Type B pancreatic cell (in vitro differentiated cells): Measurements from ENCODE around the gene TLE1. TPM values are rescaled to one million over a fixed set of nuclear protein-coding genes. Genes with fewer than 3 reads are reported as not detected.

Experiments
- DNase-seq: peaks from one replicate; pipeline ENCODE4 v3.0.0; 2021; ENCODE audit warnings: mixed read lengths; ENCODE audit not compliant: unreplicated experiment; ENCODE audit errors: extremely low spot score
- H3K27ac Mint-ChIP-seq: 2 replicates; pipeline ENCODE4 v1.8.0; 2021; ENCODE audit warnings: mild to moderate bottlenecking, mixed read lengths
- H3K27me3 Mint-ChIP-seq: 2 replicates; pipeline ENCODE4 v1.8.0; 2021; ENCODE audit warnings: mixed read lengths
- H3K36me3 Mint-ChIP-seq: 2 replicates; pipeline ENCODE4 v1.8.0; 2021; ENCODE audit warnings: mixed read lengths
- H3K4me1 Mint-ChIP-seq: one replicate; pipeline ENCODE4 v1.8.0; 2021; ENCODE audit warnings: mixed read lengths; ENCODE audit not compliant: unreplicated experiment
- H3K4me3 Mint-ChIP-seq: 2 replicates; pipeline ENCODE4 v1.8.0; 2021; ENCODE audit warnings: mild to moderate bottlenecking, mixed read lengths
- H3K9me3 Mint-ChIP-seq: 2 replicates; pipeline ENCODE4 v1.8.0; 2021; ENCODE audit warnings: mixed read lengths
- total RNA-seq: library from RNA; stranded (reverse); gene quantifications from 2 replicates; pipeline ENCODE4 v1.2.1, GENCODE V29; 2021; ENCODE audit warnings: low replicate concordance
- TF ChIP-seq, protein P1 (sequence below): fragments of 200-600 bp; sonication (generic); conservative IDR thresholded peaks from 2 replicates; pipeline ENCODE4 v1.5.0; 2021; ENCODE audit warnings: antibody characterized with exemption, mild to moderate bottlenecking

Gene TLE1
- total RNA-seq, 1 donor from 2014 or later, result 99.6 TPM

DNA sequence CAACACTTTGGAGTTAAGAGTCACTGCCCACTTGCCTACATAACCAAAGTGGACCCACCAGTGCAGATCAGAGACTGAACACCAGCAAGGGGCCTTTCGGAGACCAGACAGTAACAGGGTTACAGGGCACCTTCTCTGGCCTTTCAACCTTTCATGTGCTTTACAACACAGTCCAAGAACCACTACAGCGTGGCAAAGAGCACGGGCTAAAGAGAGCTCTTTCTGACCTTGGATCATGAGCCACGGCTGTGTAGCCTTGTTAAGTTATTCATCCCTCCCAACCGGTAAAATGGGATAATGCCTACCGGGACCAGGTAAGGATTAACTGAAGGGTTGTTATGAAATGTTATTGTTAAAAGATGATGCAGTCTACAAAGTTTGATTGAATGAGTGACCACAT is 75.0 kb downstream of the TLE1 start:
- H3K4me1 Mint-ChIP-seq, result peaks cover 30% of the 10 kb centered on the region
- no peak for DNase-seq
- no peaks in the 10 kb centered on the region for H3K27me3 Mint-ChIP-seq
- no peak overlapping the region for H3K27ac Mint-ChIP-seq
- TF ChIP-seq, protein P1, sequence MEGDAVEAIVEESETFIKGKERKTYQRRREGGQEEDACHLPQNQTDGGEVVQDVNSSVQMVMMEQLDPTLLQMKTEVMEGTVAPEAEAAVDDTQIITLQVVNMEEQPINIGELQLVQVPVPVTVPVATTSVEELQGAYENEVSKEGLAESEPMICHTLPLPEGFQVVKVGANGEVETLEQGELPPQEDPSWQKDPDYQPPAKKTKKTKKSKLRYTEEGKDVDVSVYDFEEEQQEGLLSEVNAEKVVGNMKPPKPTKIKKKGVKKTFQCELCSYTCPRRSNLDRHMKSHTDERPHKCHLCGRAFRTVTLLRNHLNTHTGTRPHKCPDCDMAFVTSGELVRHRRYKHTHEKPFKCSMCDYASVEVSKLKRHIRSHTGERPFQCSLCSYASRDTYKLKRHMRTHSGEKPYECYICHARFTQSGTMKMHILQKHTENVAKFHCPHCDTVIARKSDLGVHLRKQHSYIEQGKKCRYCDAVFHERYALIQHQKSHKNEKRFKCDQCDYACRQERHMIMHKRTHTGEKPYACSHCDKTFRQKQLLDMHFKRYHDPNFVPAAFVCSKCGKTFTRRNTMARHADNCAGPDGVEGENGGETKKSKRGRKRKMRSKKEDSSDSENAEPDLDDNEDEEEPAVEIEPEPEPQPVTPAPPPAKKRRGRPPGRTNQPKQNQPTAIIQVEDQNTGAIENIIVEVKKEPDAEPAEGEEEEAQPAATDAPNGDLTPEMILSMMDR, result no peak
- no peaks in the 10 kb centered on the region for H3K9me3 Mint-ChIP-seq
- peaks cover 49% of the 10 kb centered on the region for H3K36me3 Mint-ChIP-seq
- H3K4me3 Mint-ChIP-seq, result no peak overlapping the region

DNA sequence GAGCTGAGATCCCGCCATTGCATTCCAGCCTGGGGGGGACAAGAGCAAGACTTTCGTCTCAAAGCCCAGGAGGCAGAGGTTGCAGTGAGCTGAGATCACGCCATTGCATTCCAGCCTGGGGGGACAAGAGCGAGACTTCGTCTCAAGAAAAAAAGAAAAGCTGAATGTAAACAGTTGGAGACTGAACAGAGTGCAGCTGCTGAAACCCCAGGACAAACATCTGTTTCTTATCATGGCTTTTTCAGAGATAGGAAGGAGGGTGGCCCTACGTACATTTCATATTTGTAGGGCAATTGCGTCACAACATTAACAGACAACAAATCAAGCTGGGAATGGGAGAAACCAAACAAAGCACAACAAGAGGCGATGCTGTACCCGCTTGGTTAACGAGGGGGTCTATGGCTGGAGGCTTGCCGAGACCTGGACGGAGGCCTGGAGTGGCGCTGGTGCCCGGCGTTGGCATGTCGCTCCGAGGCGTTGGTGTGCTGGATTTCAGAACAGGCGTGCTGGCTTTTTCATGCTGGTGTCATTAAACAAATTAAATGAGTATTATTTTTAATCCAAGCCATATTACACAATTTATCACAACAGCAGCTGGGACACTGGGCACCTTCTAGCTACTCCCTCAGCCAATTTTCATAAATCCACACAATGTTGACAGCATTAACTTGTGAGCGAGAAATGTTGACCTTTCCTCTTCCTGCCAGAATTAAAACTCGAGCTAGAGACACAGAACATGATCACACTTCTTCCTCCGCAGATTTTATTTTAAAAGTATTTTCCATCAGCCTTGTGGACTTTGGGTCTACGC is 76.1 kb downstream of the TLE1 start:
- Mint-ChIP-seq H3K4me3 (peak overlapping the region; percentile 16), H3K27me3 (no peaks in the 10 kb centered on the region), H3K4me1 (peaks cover 23% of the 10 kb centered on the region), H3K9me3 (no peaks in the 10 kb centered on the region), H3K36me3 (peaks cover 41% of the 10 kb centered on the region), H3K27ac (peak overlapping the region; percentile 30)
- DNase-seq, result no peak
- TF ChIP-seq, protein P1, result no peak

DNA sequence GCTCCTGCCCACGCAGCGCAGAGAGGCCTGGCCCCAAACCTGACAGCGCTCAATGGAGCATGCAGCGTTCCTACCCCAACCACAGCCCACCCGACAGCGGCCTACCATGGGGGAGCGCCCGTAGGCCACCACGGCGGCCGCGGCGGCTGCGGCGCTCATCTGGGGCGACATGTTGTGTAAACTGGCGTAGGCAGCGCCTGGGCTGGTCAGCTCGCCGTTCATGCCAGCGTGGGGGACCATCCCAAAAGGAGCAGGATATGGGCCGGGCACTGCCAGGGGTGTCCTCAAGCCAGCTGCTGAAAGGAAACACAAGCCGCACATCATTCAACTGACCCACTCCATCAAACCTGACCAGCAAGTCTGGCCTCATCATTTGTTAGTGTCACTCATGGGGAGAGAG is 77.7 kb downstream of the TLE1 start:
- TF ChIP-seq, protein P1, result no peak
- peaks cover 23% of the 10 kb centered on the region for H3K4me1 Mint-ChIP-seq

DNA sequence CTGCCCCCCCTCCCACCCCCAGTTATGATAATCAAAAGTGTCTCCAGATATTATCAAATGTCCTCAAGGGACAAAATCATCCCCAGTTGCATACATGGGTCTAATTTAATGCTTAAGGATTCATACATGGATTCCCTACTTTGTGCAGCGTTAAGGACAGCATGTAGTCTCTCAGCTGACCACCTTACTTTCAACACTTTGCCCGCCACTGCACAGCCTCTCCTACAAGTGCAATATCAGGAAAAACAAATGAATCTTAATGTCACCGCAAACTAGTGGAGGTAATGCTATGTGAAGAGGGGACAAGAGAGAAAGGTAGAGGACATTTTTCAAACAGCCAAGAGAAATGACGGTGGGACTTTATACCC is 78.6 kb downstream of the TLE1 start:
- H3K36me3 Mint-ChIP-seq, result peaks cover 49% of the 10 kb centered on the region
- TF ChIP-seq, protein P1, result no peak
- no peak overlapping the region for H3K27ac Mint-ChIP-seq
- H3K27me3 Mint-ChIP-seq, result no peaks in the 10 kb centered on the region
- no peaks in the 10 kb centered on the region for H3K9me3 Mint-ChIP-seq
- no peak overlapping the region for H3K4me3 Mint-ChIP-seq
- H3K4me1 Mint-ChIP-seq, result peaks cover 23% of the 10 kb centered on the region
- DNase-seq, result no peak

More for the DNA sequence above, 77.7 kb downstream of the TLE1 start:
- Mint-ChIP-seq H3K27me3 (no peaks in the 10 kb centered on the region), H3K9me3 (no peaks in the 10 kb centered on the region), H3K4me3 (no peak overlapping the region), H3K36me3 (peaks cover 46% of the 10 kb centered on the region), H3K27ac (no peak overlapping the region)
- no peak for DNase-seq

DNA sequence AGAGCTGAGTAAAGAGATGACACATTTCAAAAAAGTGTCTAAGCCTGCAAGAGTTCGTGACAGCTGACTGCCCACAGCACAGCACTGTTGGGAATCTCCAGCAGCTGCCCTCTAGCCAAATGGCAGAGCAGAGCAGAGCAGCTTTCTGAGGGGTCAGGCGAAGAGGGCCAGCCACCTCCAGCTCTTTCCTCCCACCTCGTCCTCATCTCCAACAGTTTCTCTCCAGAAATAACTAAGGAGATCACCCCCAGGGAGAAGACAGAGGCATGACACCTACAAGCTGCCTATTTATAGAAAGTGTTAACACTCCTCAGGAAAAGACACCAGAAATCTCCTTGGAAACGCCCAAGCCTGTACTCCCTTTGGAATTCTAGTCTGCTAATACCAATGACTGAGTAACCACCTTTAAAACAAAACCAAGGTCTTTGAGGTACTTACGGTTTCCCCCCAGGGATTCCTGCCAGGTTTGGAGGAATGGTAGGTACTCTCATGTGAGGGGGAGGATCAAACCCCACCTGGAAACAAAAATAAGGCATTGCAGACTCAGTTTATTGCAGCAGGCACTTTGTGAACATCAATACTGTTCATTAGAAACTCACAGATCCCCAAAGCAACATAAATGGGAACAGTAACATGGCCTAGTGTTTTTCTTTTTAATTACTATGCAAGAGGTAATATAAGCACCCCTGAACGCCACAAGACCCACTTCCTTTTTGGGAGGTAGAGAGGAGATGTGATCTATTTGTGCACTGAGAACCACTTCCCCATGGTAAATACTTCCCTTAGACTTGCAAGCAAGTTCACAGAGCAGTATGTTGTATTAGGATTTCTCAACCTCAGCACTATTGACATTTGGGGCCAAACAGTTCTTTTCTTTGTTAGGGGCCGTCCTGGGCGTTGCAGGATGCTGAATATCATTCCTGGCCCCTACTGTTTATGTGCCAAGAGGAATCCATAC is 79.3 kb downstream of the TLE1 start:
- Mint-ChIP-seq H3K36me3 (peaks cover 54% of the 10 kb centered on the region), H3K9me3 (no peaks in the 10 kb centered on the region), H3K27me3 (no peaks in the 10 kb centered on the region)

More for the DNA sequence above, 79.3 kb downstream of the TLE1 start:
- Mint-ChIP-seq H3K4me1 (peaks cover 26% of the 10 kb centered on the region), H3K4me3 (no peak overlapping the region), H3K27ac (no peak overlapping the region)
- DNase-seq, result no peak
- TF ChIP-seq, protein P1, result no peak
